BJ (cell line): Measurements from ENCODE around the gene AAMP. TPM values are rescaled to one million over a fixed set of nuclear protein-coding genes. Genes with fewer than 3 reads are reported as not detected.
"Not testable (repeated sequence)": the region's sequence is repeated elsewhere in the genome, so short reads cannot be mapped to it uniquely, and the experiment has no call there.

Source experiments
- CTCF ChIA-PET: fragments of 350-600 bp; formaldehyde crosslinking; extraction: SDS; loops from one replicate; lab custom pipeline; 2021; ENCODE audit warnings: antibody characterized with exemption, inconsistent platforms; lab: Yijun Ruan, JAX
- POLR2A ChIA-PET: fragments of 300-600 bp; sonication (Branson Sonifier 250); formaldehyde crosslinking; extraction: SDS; loops from one replicate; lab custom pipeline; 2021; ENCODE audit warnings: antibody characterized with exemption; lab: Charles Lee
- DNase-seq: peaks from one replicate; pipeline ENCODE4 v3.0.0-alpha.2; 2011; ENCODE audit warnings: low read depth
- H3K27me3 ChIP-seq: 2 replicates; pipeline ENCODE4 v1.6.0; 2011; ENCODE audit warnings: low read length; ENCODE audit not compliant: control insufficient read depth, insufficient read depth
- H3K36me3 ChIP-seq: 2 replicates; pipeline ENCODE4 v1.5.1; 2011; ENCODE audit warnings: low read length; ENCODE audit not compliant: control insufficient read depth, insufficient read depth
- H3K4me3 ChIP-seq: 2 replicates; pipeline ENCODE4 v1.5.1; 2011; ENCODE audit warnings: low read depth, mild to moderate bottlenecking, control low read depth, low read length
- CTCF ChIP-seq: IDR thresholded peaks from 2 replicates; pipeline ENCODE4 v1.5.1; 2011; ENCODE audit warnings: low read depth, mild to moderate bottlenecking, control low read depth, inconsistent platforms, low read length, moderate library complexity; ENCODE audit not compliant: insufficient read depth
- polyA plus RNA-seq: library from polyadenylated mRNA; depleted of rRNA; stranded (reverse); fragments of >200 nt; gene quantifications from 2 replicates; pipeline ENCODE4 v1.2.3, GENCODE V29; 2011

AAMP gene
- polyA plus RNA-seq, 1 experiment = 84.9 TPM

DNA sequence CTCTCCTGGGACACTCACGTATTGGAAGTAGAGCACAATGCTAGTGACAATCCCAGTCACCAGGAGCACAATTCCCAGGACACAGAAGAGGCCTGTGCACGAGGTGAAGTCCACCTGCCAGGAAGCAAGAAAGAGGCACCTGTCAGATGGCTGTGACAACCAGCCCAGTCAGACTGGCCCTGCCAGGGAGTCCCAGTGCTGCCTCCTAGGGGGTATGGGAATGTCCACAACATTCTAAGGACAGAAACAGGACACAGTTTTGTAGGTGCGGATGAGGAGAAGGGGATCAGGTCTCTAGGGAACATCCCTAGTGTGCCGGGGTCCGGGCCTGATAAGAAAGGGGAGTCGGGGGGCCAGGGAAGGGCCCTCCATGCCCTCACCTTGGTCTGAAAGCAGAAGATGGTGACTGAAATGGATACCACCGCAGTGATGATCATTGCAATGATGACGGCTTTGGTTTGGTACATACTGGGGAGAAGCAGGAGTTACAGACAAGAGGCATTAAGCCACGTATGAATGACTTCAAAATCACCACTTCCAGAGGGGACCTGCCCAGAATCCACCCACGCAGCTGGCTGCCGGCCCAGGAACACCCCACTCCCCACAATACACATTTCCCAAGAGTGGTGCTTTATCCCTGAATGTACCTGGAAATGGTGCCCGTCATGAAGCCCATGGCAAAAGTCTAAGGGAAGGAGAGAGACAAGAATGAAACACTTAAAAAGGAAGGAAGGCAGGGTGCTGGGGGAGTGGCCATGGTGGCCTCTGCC lies 7.2 kb upstream of the AAMP start:
- no peak for DNase-seq
- Histone ChIP-seq H3K4me3 (no peak overlapping the region), H3K36me3 (peaks cover 58% of the 10 kb centered on the region), H3K27me3 (no peaks in the 10 kb centered on the region)
- POLR2A ChIA-PET = no interaction called here
- TF ChIP-seq CTCF = 0 out of 2 replicates have a peak, but pooled peaks have one; percentile 11
- CTCF ChIA-PET = interaction anchor here (2.2 to 8.1 kb wide), 3 partner anchors 9 to 119 kb away, joined by 7 to 87 read pairs (median 31); partner anchors contain the start of gene CATIP

DNA sequence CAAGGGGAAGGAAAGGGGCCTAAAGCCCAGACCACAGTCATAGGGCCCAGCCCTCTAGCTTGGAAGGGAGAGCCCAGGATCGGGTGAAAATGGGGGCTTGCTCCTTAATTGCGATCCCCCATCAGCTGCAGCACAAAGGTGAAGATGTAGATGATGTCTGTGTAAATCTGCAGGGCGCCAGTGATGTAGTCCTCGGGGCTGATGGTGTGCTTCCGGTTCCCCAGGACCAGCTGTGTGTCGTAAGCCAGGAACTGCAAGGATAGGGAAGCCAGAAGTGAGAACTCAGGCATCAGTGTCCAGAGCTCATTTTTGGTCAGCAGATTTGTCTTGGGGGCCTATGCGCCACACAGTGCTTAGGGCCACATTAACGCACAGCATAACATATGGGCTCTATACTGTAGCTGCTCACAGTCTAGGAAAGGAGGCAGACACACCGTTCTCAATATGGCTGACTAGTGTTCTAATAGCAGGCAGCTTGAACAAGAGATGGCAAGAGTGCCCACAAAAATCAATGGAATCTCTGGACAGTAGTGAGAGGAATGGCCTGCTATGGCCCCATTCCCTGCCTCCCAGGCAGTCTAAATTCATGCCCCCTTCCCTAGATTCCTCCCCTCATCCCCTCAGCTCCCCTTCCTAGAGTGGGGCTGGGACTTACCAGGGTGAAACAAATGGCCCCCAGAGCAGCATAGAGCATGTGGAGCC lies 5.6 kb upstream of the AAMP start:
- Histone ChIP-seq H3K4me3 (no peak overlapping the region), H3K36me3 (peaks cover 47% of the 10 kb centered on the region), H3K27me3 (no peaks in the 10 kb centered on the region)
- no peak for TF ChIP-seq CTCF
- no peak for DNase-seq
- POLR2A ChIA-PET = no interaction called here
- CTCF ChIA-PET = interaction anchor here (1.2 to 8.1 kb wide), 6 partner anchors 10 to 121 kb away, joined by 4 to 87 read pairs (median 19); partner anchors contain the start of genes CATIP and TMBIM1

DNA sequence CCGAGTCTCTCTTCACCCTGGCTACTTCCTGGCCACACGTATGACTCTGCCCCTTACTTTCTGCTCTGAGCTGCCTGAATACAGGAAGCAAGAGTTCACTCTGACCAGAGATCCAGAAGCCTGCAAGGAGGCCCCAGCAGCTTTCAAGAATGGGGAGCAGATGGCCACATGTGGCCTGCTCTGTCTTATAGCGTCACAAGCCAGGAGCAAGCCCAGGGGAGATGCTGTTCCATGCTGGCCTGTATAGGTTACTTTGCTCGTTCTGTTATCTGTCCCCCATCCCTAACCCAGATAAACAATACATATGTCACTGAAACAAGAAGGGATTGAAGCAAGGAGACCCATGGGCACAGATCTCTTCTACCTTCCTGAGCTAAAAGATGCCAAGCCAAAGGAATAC lies 4.6 kb upstream of the AAMP start:
- no peak overlapping the region for H3K4me3 ChIP-seq
- ChIA-PET CTCF (interaction anchor here (1.2 to 8.1 kb wide), 6 partner anchors 11 to 122 kb away, joined by 4 to 87 read pairs (median 19); partner anchors contain the start of genes CATIP and TMBIM1), POLR2A (no interaction called here)
- no peak for TF ChIP-seq CTCF
- H3K27me3 ChIP-seq = no peaks in the 10 kb centered on the region
- DNase-seq = no peak
- H3K36me3 ChIP-seq = peaks cover 39% of the 10 kb centered on the region

DNA sequence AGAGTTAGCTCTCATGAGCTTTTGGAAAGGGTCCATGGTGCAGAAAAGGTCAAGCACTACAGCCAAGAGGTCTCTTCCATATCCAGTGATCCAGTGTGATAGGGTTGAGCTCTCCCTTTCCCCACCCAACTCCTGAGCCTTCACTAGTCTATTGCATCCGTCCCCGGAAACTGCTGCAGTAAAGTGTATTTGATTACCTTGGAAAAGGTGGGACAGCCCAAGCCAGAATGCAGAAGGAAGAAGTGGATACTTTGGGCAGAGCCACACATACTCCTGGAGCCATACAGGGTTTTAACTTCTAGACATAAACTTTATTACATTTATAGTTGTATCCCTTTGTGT lies 3.9 kb upstream of the AAMP start:
- H3K27me3 ChIP-seq = no peaks in the 10 kb centered on the region
- no peak overlapping the region for H3K4me3 ChIP-seq
- no peak for DNase-seq
- ChIA-PET CTCF (interaction anchor here (1.1 to 8.1 kb wide), 10 partner anchors 12 to 192 kb away, joined by 3 to 87 read pairs (median 8); partner anchors contain the start of genes CATIP and TMBIM1), POLR2A (no interaction called here)
- TF ChIP-seq CTCF = no peak
- H3K36me3 ChIP-seq = peaks cover 34% of the 10 kb centered on the region

- ChIA-PET CTCF (interaction anchor here (0.6 to 8.1 kb wide), 20 partner anchors 9 to 193 kb away, joined by 3 to 87 read pairs (median 5); partner anchors contain the start of genes CATIP and TMBIM1), POLR2A (interaction anchor here (1.0 kb wide), 1 partner anchor 13 kb away, joined by 3 read pairs; no protein-coding TSS in a partner anchor)
- DNase-seq, H3K27me3 ChIP-seq, H3K4me3 ChIP-seq: not testable (repeated sequence)
- peaks cover 30% of the 10 kb centered on the region for H3K36me3 ChIP-seq
Observed at GRCh38 chr2:218273214-218273907, 3.4 kb upstream of the AAMP start.
